ENCODE results near the gene ARRDC5. TPM values are rescaled to one million over a fixed set of nuclear protein-coding genes. Genes with fewer than 3 reads are reported as not detected.
"Not testable (repeated sequence)": the region's sequence is repeated elsewhere in the genome, so short reads cannot be mapped to it uniquely, and the experiment has no call there.

The ARRDC5 gene
- total RNA-seq, 1 donor = 0.36 TPM

DNA sequence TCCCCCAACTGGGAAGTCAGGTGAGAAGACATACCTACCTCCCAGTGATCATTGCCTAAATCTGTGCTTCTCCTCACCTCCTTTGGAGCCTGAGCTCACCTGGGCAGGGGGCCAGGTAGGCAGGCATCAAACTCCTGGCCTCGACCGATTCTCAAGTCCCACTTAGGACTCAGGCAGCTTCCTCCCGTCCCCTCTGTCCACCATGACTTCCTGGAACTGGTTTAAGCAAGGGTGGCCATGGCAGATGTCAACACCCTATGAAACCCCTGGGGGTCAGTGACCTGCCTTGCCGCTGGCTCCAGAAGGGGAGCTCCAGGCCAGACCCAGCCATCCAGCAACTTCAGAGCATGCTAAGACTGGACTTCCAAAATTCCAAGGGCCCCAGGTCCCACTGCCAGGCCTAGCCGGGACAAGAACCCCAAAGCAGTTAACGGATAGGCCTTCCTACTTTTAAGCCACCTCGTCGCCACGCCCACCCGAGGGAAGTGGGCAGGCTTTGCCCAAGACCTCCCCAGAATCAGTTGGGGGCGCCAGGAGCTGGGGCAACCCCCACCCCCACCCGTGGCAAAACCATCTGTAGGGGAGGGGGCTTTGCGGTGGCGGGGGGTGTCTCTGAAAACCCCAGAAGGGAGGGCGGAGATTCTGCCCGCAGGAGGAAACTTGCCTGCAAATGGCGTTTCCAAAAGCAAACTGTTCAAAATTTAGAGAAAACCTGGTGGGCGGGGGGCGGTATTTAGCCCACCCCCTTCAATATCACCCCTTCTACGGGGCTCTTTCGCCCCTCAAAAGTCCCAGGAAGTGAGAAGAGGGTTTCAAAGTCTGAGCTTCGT lies 35.9 kb downstream of the ARRDC5 start:
- DNase-seq (ENCODE audit: insufficient read length, low spot score, missing footprints) = peak; percentile 95
- H3K9me3 ChIP-seq (ENCODE audit: low read depth, low read length) = no peaks in the 10 kb centered on the region
- TF ChIP-seq, protein P1, sequence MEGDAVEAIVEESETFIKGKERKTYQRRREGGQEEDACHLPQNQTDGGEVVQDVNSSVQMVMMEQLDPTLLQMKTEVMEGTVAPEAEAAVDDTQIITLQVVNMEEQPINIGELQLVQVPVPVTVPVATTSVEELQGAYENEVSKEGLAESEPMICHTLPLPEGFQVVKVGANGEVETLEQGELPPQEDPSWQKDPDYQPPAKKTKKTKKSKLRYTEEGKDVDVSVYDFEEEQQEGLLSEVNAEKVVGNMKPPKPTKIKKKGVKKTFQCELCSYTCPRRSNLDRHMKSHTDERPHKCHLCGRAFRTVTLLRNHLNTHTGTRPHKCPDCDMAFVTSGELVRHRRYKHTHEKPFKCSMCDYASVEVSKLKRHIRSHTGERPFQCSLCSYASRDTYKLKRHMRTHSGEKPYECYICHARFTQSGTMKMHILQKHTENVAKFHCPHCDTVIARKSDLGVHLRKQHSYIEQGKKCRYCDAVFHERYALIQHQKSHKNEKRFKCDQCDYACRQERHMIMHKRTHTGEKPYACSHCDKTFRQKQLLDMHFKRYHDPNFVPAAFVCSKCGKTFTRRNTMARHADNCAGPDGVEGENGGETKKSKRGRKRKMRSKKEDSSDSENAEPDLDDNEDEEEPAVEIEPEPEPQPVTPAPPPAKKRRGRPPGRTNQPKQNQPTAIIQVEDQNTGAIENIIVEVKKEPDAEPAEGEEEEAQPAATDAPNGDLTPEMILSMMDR (IDR thresholded peaks at IDR 0.05; ENCODE audit: extremely low read depth, low read depth, low read length) = no peak
- H3K4me2 ChIP-seq (ENCODE audit: insufficient read depth, low read length) = peak overlapping the region; percentile 95
- peaks cover 17% of the 10 kb centered on the region for H3K4me1 ChIP-seq (ENCODE audit: insufficient read depth, low read length)
- H3K79me2 ChIP-seq (ENCODE audit: insufficient read depth, low read length) = peaks cover 54% of the 10 kb centered on the region
- H4K20me1 ChIP-seq (ENCODE audit: insufficient read depth, low read length) = peaks cover 32% of the 10 kb centered on the region
- peaks cover 22% of the 10 kb centered on the region for H3K36me3 ChIP-seq (ENCODE audit: insufficient read depth, low read length)
- H3K27ac ChIP-seq (ENCODE audit: low read depth, low read length) = peak overlapping the region; percentile 69
- no peaks in the 10 kb centered on the region for H3K27me3 ChIP-seq (ENCODE audit: insufficient read depth, low read length)
- peak overlapping the region; percentile 48 for H2AFZ ChIP-seq (ENCODE audit: low read length)
- peak overlapping the region; percentile 99 for H3K4me3 ChIP-seq (ENCODE audit: insufficient read depth, low read length)

DNA sequence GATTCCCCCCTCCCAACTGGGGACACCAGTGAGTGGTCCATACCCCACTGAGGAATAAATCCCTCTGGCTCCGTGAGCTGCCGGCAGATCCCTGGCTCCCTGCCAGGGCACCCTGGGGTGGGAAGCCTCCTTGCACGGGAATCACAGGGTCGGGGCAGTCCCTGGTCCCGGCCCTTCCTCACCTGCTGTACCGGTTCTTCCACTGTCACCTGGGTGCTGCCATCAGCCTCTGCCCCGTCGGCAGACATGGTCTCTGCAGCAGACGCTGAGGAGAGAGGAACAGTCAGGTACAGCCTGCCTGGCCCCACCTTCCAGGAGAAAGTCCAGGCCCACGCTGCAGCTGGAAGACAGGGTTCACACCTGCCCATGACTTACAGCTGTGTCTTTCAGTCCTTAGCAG lies 41.5 kb downstream of the ARRDC5 start:
- peaks cover 1% of the 10 kb centered on the region for H3K4me1 ChIP-seq (ENCODE audit: insufficient read depth, low read length)
- H3K79me2 ChIP-seq (ENCODE audit: insufficient read depth, low read length) = peaks cover 72% of the 10 kb centered on the region

DNA sequence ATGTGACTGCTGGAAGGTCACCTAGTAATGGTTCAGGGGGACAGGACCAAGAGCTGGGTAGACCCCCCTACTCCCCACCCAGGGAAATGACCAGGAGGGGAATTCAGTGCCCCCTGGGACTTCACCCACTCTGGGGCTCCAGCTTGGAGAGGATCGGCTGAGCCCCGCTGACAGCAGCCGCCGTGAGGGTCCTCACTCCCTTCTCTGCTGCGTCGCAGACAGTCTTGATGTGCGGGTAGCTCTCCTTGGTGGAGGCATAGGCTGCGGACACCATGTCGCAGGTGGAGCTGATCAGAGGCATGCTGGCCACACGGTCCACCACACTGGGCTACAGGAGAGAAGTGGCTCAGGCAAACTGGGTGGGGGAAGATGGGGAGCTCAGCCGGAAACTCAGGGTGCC lies 43.0 kb downstream of the ARRDC5 start:
- Histone ChIP-seq H3K4me2 (ENCODE audit: insufficient read depth, low read length) (no peak overlapping the region), H3K36me3 (ENCODE audit: insufficient read depth, low read length) (peaks cover 71% of the 10 kb centered on the region), H2AFZ (ENCODE audit: low read length) (no peak overlapping the region), H3K4me3 (ENCODE audit: insufficient read depth, low read length) (no peak overlapping the region), H3K9me3 (ENCODE audit: low read depth, low read length) (no peaks in the 10 kb centered on the region), H3K79me2 (ENCODE audit: insufficient read depth, low read length) (peaks cover 67% of the 10 kb centered on the region), H3K27me3 (ENCODE audit: insufficient read depth, low read length) (no peaks in the 10 kb centered on the region), H4K20me1 (ENCODE audit: insufficient read depth, low read length) (peaks cover 40% of the 10 kb centered on the region), H3K27ac (ENCODE audit: low read depth, low read length) (no peak overlapping the region), H3K4me1 (ENCODE audit: insufficient read depth, low read length) (no peaks in the 10 kb centered on the region)
- TF ChIP-seq, protein P1 (IDR thresholded peaks at IDR 0.05; ENCODE audit: extremely low read depth, low read depth, low read length) = no peak
- no peak for DNase-seq (ENCODE audit: insufficient read length, low spot score, missing footprints)

More for the DNA sequence above, 41.5 kb downstream of the ARRDC5 start:
- no peak overlapping the region for H3K4me3 ChIP-seq (ENCODE audit: insufficient read depth, low read length)
- H4K20me1 ChIP-seq (ENCODE audit: insufficient read depth, low read length) = peaks cover 45% of the 10 kb centered on the region
- H3K9me3 ChIP-seq (ENCODE audit: low read depth, low read length) = no peaks in the 10 kb centered on the region
- no peak overlapping the region for H3K4me2 ChIP-seq (ENCODE audit: insufficient read depth, low read length)
- H3K27ac ChIP-seq (ENCODE audit: low read depth, low read length) = no peak overlapping the region
- no peak overlapping the region for H2AFZ ChIP-seq (ENCODE audit: low read length)
- H3K27me3 ChIP-seq (ENCODE audit: insufficient read depth, low read length) = no peaks in the 10 kb centered on the region
- peak; percentile 52 for DNase-seq (ENCODE audit: insufficient read length, low spot score, missing footprints)
- TF ChIP-seq, protein P1 (IDR thresholded peaks at IDR 0.05; ENCODE audit: extremely low read depth, low read depth, low read length) = no peak
- peaks cover 61% of the 10 kb centered on the region for H3K36me3 ChIP-seq (ENCODE audit: insufficient read depth, low read length)

DNA sequence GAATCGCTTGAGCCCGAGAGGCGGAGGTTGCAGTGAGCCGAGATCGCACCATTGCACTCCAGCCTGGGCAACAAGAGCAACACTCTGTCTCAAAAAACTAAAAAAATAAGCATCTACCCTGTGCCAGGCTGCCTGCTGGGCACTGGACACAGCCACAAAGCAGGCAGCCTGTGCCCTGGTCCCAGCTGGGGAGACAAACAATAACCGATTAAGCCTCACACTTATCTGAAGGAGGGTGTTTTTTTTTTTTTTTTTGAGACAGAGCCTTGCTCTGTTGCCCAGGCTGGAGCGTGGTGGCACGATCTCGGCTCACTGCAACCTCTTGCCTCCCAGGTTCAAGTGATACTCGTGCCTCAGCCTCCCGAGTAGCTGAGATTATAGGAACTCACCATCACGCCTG lies 46.2 kb downstream of the ARRDC5 start:
- peaks cover 41% of the 10 kb centered on the region for H3K79me2 ChIP-seq (ENCODE audit: insufficient read depth, low read length)
- H2AFZ ChIP-seq (ENCODE audit: low read length); H3K4me3 ChIP-seq (ENCODE audit: insufficient read depth, low read length); H3K4me1 ChIP-seq (ENCODE audit: insufficient read depth, low read length); H3K9me3 ChIP-seq (ENCODE audit: low read depth, low read length); H3K27ac ChIP-seq (ENCODE audit: low read depth, low read length); H3K27me3 ChIP-seq (ENCODE audit: insufficient read depth, low read length); DNase-seq (ENCODE audit: insufficient read length, low spot score, missing footprints); H3K4me2 ChIP-seq (ENCODE audit: insufficient read depth, low read length): not testable (repeated sequence)
- H4K20me1 ChIP-seq (ENCODE audit: insufficient read depth, low read length) = peaks cover 21% of the 10 kb centered on the region
- peaks cover 79% of the 10 kb centered on the region for H3K36me3 ChIP-seq (ENCODE audit: insufficient read depth, low read length)

DNA sequence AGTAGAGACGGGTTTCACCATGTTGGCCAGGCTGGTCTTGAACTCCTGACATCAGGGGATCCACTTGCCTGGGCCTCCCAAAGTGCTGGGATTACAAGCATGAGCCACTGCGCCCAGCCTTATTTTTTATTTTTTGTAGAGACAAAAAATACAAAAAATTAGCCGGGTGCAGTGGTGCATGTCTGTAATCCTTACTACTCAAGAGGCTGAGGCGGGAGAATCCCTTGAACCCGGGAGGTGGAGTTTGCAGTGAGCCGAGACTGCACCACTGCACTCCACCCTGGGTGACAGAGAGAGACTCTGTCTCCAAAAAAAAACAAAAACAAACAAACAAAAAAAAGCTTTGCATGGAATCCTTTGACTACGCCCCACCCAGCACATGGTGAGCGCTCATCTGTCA lies 49.2 kb downstream of the ARRDC5 start:
- not testable (repeated sequence) for H2AFZ ChIP-seq (ENCODE audit: low read length); H3K4me3 ChIP-seq (ENCODE audit: insufficient read depth, low read length); H3K9me3 ChIP-seq (ENCODE audit: low read depth, low read length); H3K4me1 ChIP-seq (ENCODE audit: insufficient read depth, low read length); H3K4me2 ChIP-seq (ENCODE audit: insufficient read depth, low read length); H4K20me1 ChIP-seq (ENCODE audit: insufficient read depth, low read length); H3K27ac ChIP-seq (ENCODE audit: low read depth, low read length); H3K27me3 ChIP-seq (ENCODE audit: insufficient read depth, low read length); DNase-seq (ENCODE audit: insufficient read length, low spot score, missing footprints)
- peaks cover 20% of the 10 kb centered on the region for H3K79me2 ChIP-seq (ENCODE audit: insufficient read depth, low read length)
- H3K36me3 ChIP-seq (ENCODE audit: insufficient read depth, low read length) = peaks cover 76% of the 10 kb centered on the region

Data from osteoblast (primary cell).